H1 (cell line): ENCODE results near the gene TBRG4. TPM values are rescaled to one million over a fixed set of nuclear protein-coding genes. Genes with fewer than 3 reads are reported as not detected.

Experiments
- ATF3 ChIP-seq: IDR thresholded peaks from 2 replicates; pipeline ENCODE4 v1.6.1; 2011; ENCODE audit warnings: low read depth, mild to moderate bottlenecking, low read length; ENCODE audit not compliant: insufficient read depth
- CBX8 ChIP-seq: fragments of 300-800, 300-1000 bp; sonication (generic); IDR thresholded peaks from 2 replicates; pipeline ENCODE4 v1.7.1; 2016; ENCODE audit warnings: low read depth, low read length, borderline replicate concordance
- CEBPB ChIP-seq: IDR thresholded peaks from 2 replicates; pipeline ENCODE4 v1.6.1; 2012; ENCODE audit warnings: low read depth, low read length
- EP300 ChIP-seq, 2 experiments: IDR thresholded peaks; 1 replicate in 1 of 2; 2 replicates in 1 of 2; pipeline ENCODE4 v1.6.1; 2011 to 2012; ENCODE audit warnings: low read depth in 2 of 2, low read length in 2 of 2, mild to moderate bottlenecking in 2 of 2, borderline replicate concordance in 1 of 2, inconsistent platforms in 1 of 2, moderate library complexity in 1 of 2
- NRF1 ChIP-seq: IDR thresholded peaks from 2 replicates; pipeline ENCODE4 v1.6.1; 2011; ENCODE audit warnings: mild to moderate bottlenecking, low read depth, low read length, improper control_type of control experiment
- POLR2A ChIP-seq, 2 experiments: IDR thresholded peaks; 1 replicate in 1 of 2; 2 replicates in 1 of 2; pipeline ENCODE4 v1.6.1; 2011; ENCODE audit warnings: low read depth in 2 of 2, low read length in 2 of 2, mild to moderate bottlenecking in 2 of 2; ENCODE audit errors: control extremely low read depth in 1 of 2
- RNF2 ChIP-seq: fragments of 200-900, 300-1000 bp; sonication (generic); IDR thresholded peaks from 2 replicates; pipeline ENCODE4 v1.7.1; 2016; ENCODE audit warnings: borderline replicate concordance, low read depth, mild to moderate bottlenecking, antibody characterized with exemption, low read length; ENCODE audit not compliant: poor library complexity, severe bottlenecking; ENCODE audit errors: missing control alignments
- USF2 ChIP-seq: IDR thresholded peaks from 2 replicates; pipeline ENCODE4 v1.6.1; 2011; ENCODE audit warnings: low read length, improper control_type of control experiment
- ZNF274 ChIP-seq: IDR thresholded peaks from 2 replicates; pipeline ENCODE4 v1.7.0; 2012; ENCODE audit warnings: low read length, borderline replicate concordance; ENCODE audit errors: extremely low read depth
- polyA plus RNA-seq, 7 experiments: library from polyadenylated mRNA; depleted of rRNA in 3 of 7; stranded (reverse) in 5 of 7; unstranded in 2 of 7; fragments of >200 nt in 5 of 7; fragments of 200-250 nt in 2 of 7; gene quantifications; 1 replicate in 5 of 7; 2 replicates in 1 of 7; 4 replicates in 1 of 7; pipeline versions ENCODE4 v1.2.1 to v1.2.3, GENCODE V29; 2011 to 2013; ENCODE audit warnings: missing spikeins in 2 of 7, mixed read lengths in 2 of 7
- total RNA-seq: library from RNA; stranded (reverse); fragmentation: NEBNext Ultra II Directional; extraction: Animal tissue kit (Norgen Biotek cat#: 25700); gene quantifications from 2 replicates; pipeline ENCODE4 v1.2.1, GENCODE V29; 2021

TBRG4 gene
- total and polyA plus RNA-seq, 2 of the 8 experiments (the other 6 are each of a cell fraction or from before 2014, with no cell fraction given), result 110 to 137 TPM

- TF ChIP-seq EP300 (IDR thresholded peaks at IDR 0.05; ENCODE audit: borderline replicate concordance in 1 of 2, low read depth in 2 of 2, low read length in 2 of 2) (no peak), ZNF274 (no peak), CBX8 (no peak), USF2 (no peak), CEBPB (no peak), RNF2 (no peak), ATF3 (no peak), NRF1 (no peak), POLR2A (IDR thresholded peaks at IDR 0.05; ENCODE audit: control extremely low read depth in 1 of 2, low read depth in 2 of 2, low read length in 2 of 2) (no peak)
Observed at GRCh38 chr7:45080265-45080957, 31.1 kb downstream of the TBRG4 start (continued).
